Measurements from ENCODE around the gene GLDC. TPM values are rescaled to one million over a fixed set of nuclear protein-coding genes. Genes with fewer than 3 reads are reported as not detected.

GLDC gene
- total and polyA plus RNA-seq, 2 donors (not counting 1 experiment from before 2014, with no cell fraction given), result 0.71 to 0.86 TPM

DNA sequence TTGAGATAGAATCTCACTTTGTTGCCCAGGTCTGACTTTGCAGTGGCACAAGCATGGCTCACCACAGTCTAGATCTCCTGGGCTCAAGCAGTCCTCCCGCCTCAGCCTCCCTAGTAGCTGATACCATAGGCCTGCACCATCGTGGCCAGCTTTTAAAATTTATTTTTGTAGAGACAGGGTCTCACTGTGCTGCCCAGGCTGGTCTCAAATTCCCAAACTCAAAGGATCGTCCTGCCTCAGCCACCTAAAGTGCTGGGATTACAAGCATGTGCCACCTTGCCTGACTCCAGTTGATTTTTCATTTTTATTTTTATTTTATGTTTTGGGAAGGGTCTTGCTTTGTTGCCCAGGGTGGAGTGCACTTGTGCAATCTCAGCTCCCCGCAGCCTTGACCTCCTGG, 41.7 kb upstream of the GLDC start:
- H3K27ac Mint-ChIP-seq, result no peak overlapping the region
- H3K27me3 ChIP-seq (replicated peaks in 1 of 4; ENCODE audit: control extremely low read depth in 1 of 4, control insufficient read depth in 3 of 4, insufficient read depth in 4 of 4, low read length in 3 of 4), result no peaks in the 10 kb centered on the region
- ChIA-PET CTCF (interaction anchor here (1.0 to 4.2 kb wide), 6 partner anchors 10 to 102 kb away, joined by 3 to 22 read pairs (median 10); no protein-coding TSS in a partner anchor), POLR2A (interaction anchor here (0.9 to 2.3 kb wide), 3 partner anchors 16 to 70 kb away, joined by 5 to 13 read pairs (median 8); partner anchors contain the start of gene KDM4C)
- H3K9ac ChIP-seq (ENCODE audit: low read length), result no peak overlapping the region
- peaks cover 70 to 94% of the 10 kb centered on the region in 2 donors for H3K4me1 ChIP-seq (ENCODE audit: control insufficient read depth in 2 of 2, insufficient read depth in 2 of 2, low read length in 2 of 2)
- H3K9me3 ChIP-seq (ENCODE audit: control extremely low read depth in 1 of 3, control insufficient read depth in 2 of 3, insufficient read depth in 1 of 3, low read length in 2 of 3), result no peaks in the 10 kb centered on the region
- intact Hi-C loops (cut with micrococcal nuclease), result loop anchor here (2.0 kb wide), 1 partner anchor 102 kb away; no protein-coding TSS in a partner anchor
- no peak for DNase-seq
- peak overlapping the region; percentile 30 to 59 for H3K27ac ChIP-seq (ENCODE audit: low read length in 2 of 2)
- H3K4me3 ChIP-seq (ENCODE audit: control extremely low read depth in 1 of 5, extremely low read depth in 1 of 5, insufficient read depth in 1 of 5, low read depth in 2 of 5, low read length in 4 of 5), result no peak overlapping the region
- peaks cover 54% of the 10 kb centered on the region for H3K4me1 Mint-ChIP-seq
- no peak for ATAC-seq (ENCODE audit: low read depth)
- no peaks in the 10 kb centered on the region for H3K27me3 Mint-ChIP-seq
- no peaks in the 10 kb centered on the region for H3K9me3 Mint-ChIP-seq (ENCODE audit: insufficient read depth)
- no peak overlapping the region for H2AFZ ChIP-seq (ENCODE audit: insufficient read depth, low read depth, low read length, poor library complexity, severe bottlenecking)
- TF ChIP-seq, protein P1, sequence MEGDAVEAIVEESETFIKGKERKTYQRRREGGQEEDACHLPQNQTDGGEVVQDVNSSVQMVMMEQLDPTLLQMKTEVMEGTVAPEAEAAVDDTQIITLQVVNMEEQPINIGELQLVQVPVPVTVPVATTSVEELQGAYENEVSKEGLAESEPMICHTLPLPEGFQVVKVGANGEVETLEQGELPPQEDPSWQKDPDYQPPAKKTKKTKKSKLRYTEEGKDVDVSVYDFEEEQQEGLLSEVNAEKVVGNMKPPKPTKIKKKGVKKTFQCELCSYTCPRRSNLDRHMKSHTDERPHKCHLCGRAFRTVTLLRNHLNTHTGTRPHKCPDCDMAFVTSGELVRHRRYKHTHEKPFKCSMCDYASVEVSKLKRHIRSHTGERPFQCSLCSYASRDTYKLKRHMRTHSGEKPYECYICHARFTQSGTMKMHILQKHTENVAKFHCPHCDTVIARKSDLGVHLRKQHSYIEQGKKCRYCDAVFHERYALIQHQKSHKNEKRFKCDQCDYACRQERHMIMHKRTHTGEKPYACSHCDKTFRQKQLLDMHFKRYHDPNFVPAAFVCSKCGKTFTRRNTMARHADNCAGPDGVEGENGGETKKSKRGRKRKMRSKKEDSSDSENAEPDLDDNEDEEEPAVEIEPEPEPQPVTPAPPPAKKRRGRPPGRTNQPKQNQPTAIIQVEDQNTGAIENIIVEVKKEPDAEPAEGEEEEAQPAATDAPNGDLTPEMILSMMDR (IDR thresholded peaks at IDR 0.05), result no peak
- no peak for TF ChIP-seq EZH2 (IDR thresholded peaks at IDR 0.05; ENCODE audit: borderline replicate concordance, insufficient read depth, low read depth, low read length, poor library complexity, severe bottlenecking)
- H3K36me3 ChIP-seq (replicated peaks in 1 of 2; ENCODE audit: control extremely low read depth in 1 of 2, control insufficient read depth in 1 of 2, extremely low read depth in 1 of 2, insufficient read depth in 2 of 2, low read length in 1 of 2), result peaks cover 0 to 1% of the 10 kb centered on the region in 2 experiments
- no peak overlapping the region for H3K4me2 ChIP-seq (replicated peaks; ENCODE audit: low read depth, low read length, poor library complexity, severe bottlenecking)
- 92% methylated on average over 4 of the region's 4 CpGs for whole genome bisulfite sequencing (ENCODE audit: insufficient coverage)
- H4K20me1 ChIP-seq (ENCODE audit: control insufficient read depth, insufficient read depth, low read length, poor library complexity, severe bottlenecking), result no peaks in the 10 kb centered on the region
- peaks cover 59% of the 10 kb centered on the region for H3K79me2 ChIP-seq (ENCODE audit: control insufficient read depth, insufficient read depth, low read length)
- H3K4me3 Mint-ChIP-seq, result no peak overlapping the region

DNA sequence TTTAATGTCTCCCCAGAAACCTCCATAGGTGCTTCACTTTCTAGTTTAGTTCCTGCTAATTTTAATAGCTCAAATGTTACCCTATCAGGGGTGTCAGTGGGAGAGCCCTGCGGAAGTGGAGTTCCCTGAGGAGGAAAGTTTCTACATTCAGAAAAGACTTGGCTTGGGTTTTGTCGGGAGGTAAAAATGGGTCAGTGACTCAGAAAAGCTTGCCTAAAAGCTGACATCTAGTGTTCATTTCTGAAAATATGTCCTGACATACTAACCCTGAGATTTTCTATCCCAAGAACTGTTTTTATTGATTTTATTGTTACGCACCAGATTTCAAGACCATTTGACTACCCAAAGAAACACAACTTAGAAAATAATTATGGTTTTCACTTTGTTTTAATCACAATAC, 40.9 kb upstream of the GLDC start:
- ATAC-seq (ENCODE audit: low read depth) (no peak), DNase-seq (no peak)
- H3K79me2 ChIP-seq (ENCODE audit: control insufficient read depth, insufficient read depth, low read length), result peaks cover 65% of the 10 kb centered on the region
- peak overlapping the region; percentile 23 for H2AFZ ChIP-seq (ENCODE audit: insufficient read depth, low read depth, low read length, poor library complexity, severe bottlenecking)
- peak overlapping the region; percentile 28 for H3K27ac Mint-ChIP-seq
- H3K9ac ChIP-seq (ENCODE audit: low read length), result no peak overlapping the region
- intact Hi-C loops (cut with micrococcal nuclease), result loop anchor here (2.0 kb wide), 1 partner anchor 102 kb away; no protein-coding TSS in a partner anchor
- no peak overlapping the region for H3K4me3 Mint-ChIP-seq
- H3K4me1 Mint-ChIP-seq, result peaks cover 48% of the 10 kb centered on the region
- H3K9me3 ChIP-seq (ENCODE audit: control extremely low read depth in 1 of 3, control insufficient read depth in 2 of 3, insufficient read depth in 1 of 3, low read length in 2 of 3), result no peaks in the 10 kb centered on the region
- POLR2A ChIA-PET, result interaction anchor here (0.6 to 2.3 kb wide), 2 partner anchors 14 to 71 kb away, joined by 10 to 13 read pairs; partner anchors contain the start of gene KDM4C
- H3K27me3 ChIP-seq (replicated peaks in 1 of 4; ENCODE audit: control extremely low read depth in 1 of 4, control insufficient read depth in 3 of 4, insufficient read depth in 4 of 4, low read length in 3 of 4), result no peaks in the 10 kb centered on the region
- CTCF ChIA-PET, result interaction anchor here (0.6 to 4.2 kb wide), 14 partner anchors 9 to 330 kb away, joined by 3 to 22 read pairs (median 4); no protein-coding TSS in a partner anchor
- H3K36me3 ChIP-seq (replicated peaks in 1 of 2; ENCODE audit: control extremely low read depth in 1 of 2, control insufficient read depth in 1 of 2, extremely low read depth in 1 of 2, insufficient read depth in 2 of 2, low read length in 1 of 2), result peaks cover 0 to 1% of the 10 kb centered on the region in 2 experiments
- 37% methylated on average over 2 of the region's 3 CpGs for WGBS (ENCODE audit: insufficient coverage)
- no peaks in the 10 kb centered on the region for H3K27me3 Mint-ChIP-seq
- H3K27ac ChIP-seq (ENCODE audit: low read length in 2 of 2), result peak overlapping the region; percentile 32 to 53
- H3K9me3 Mint-ChIP-seq (ENCODE audit: insufficient read depth), result no peaks in the 10 kb centered on the region
- H3K4me2 ChIP-seq (replicated peaks; ENCODE audit: low read depth, low read length, poor library complexity, severe bottlenecking), result peak overlapping the region; percentile 31
- peaks cover 62 to 89% of the 10 kb centered on the region in 2 donors for H3K4me1 ChIP-seq (ENCODE audit: control insufficient read depth in 2 of 2, insufficient read depth in 2 of 2, low read length in 2 of 2)
- TF ChIP-seq EZH2 (IDR thresholded peaks at IDR 0.05; ENCODE audit: borderline replicate concordance, insufficient read depth, low read depth, low read length, poor library complexity, severe bottlenecking), result no peak
- TF ChIP-seq, protein P1 (IDR thresholded peaks at IDR 0.05), result peak; percentile 23
- H4K20me1 ChIP-seq (ENCODE audit: control insufficient read depth, insufficient read depth, low read length, poor library complexity, severe bottlenecking), result no peaks in the 10 kb centered on the region
- no peak overlapping the region for H3K4me3 ChIP-seq (ENCODE audit: control extremely low read depth in 1 of 5, extremely low read depth in 1 of 5, insufficient read depth in 1 of 5, low read depth in 2 of 5, low read length in 4 of 5)

All from B cell (primary cell).